Measurements from ENCODE around the gene GPR152.
"Not testable (repeated sequence)": the region's sequence is repeated elsewhere in the genome, so short reads cannot be mapped to it uniquely, and the experiment has no call there.

Gene GPR152

DNA sequence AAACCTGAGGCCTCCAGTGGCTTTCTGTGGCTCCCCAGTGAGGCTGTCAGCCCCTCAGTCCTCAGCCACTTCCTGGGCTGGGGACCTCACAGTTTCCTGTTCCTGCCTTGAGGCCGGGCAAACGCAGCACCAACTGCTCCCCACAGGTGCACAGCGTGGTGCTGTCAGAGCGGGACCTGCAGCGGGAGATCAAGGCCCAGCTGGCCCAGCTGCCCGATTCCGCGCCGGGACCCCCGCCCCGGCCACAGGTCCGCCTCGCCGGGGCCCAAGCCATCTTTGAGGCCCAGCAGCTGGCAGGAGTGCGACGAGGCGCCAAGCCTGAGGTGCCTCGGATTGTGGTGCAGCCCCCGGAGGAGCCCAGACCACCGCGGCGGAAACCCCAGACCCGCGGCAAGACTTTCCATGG lies 43.3 kb downstream of the GPR152 start:
- DNase-seq (ENCODE audit: low read depth in 2 of 2), result peak in 1 of 2 donors; percentile 68

DNA sequence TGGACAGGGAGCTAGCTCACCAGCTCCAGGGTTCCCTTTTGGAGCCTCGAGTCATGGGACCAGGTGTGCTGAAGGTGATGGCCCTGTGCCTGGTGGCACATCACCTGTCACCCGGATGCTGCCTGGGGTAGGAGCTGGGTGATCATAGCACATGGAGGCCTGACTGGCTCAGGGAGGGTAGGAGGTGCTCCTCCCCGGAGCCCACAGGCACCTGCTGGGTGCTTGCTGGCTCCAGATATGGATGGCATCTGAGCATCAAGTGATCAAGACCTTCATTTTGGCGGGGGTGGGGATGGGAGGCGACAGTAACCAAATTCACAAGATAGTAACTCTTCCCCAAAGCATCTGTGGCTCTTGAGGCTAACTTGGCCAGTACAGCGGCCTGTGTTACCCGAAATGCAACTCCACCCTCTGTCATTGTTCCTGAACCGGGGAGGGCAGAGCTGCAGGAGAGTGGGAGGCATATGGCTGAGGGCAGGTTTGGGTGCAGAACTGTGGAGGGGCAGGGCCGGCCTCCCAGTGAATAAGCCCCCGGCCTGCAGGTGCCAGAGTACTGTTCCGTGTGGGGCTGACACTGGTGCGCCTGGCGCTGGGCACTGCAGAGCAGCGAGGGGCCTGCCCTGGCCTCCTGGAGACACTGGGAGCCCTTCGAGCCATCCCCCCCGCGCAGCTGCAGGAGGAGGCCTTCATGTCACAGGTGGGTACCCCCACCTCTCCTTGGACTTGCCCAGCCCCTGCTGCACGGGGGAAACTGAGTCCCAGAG lies 43.9 kb downstream of the GPR152 start:
- DNase-seq (ENCODE audit: low read depth in 2 of 2), result no peak

DNA sequence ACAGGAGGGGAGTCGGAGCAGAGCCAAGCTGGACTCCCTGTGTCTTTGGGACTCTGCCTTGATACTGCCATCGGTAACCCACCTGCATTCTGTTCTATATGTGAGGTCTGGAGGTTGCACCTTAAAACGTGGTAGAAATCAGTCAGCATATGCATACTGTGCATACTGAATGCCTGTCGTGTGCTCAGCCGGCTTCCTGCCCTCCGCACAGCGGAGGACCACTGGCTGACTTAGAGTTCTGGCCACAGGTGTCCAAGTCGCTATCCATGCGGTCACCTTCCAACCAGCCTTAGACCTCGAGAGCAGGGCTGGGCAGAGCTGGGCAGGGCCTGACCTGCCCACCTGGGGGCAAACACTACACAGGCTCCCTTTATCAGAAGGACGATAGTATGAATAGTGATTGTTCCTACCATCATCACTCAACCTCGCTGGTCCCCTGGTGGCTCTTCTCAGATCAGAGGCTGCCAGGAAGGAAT lies 44.8 kb downstream of the GPR152 start:
- no peak for DNase-seq (ENCODE audit: low read depth in 2 of 2)

DNA sequence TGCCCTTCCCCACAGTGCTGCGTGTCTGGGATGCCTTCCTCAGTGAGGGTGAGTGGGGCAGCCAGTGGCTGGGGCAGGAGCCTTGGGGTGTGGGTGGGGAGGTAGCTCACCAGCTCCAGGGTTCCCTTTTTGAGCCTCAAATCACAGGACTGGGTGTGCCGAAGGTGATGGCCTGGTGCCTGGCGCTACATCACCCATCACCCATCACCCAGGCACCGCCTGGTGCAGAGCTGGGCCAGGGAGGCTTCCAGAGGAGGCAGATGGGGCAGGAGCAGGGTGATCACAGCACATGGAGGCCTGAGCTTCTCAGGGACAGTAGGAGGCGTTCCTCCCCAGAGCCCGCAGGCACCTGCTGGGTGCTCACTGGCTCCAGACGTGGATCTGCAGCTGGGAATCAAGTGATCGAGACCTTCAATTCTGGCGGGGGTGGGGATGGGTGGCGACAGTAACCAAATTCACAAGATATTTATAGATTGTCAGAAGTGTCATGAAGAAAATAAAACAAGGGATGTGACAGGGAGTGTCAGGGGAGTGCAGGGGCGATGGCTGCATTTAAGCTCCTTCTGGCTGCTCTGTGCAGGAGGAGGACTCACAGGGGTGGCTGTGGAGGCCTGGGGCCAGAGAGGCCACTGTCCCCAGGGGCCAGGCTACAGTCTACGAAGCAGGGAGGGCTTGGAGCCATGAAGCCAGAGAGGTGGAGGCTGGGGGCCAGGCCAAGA lies 45.4 kb downstream of the GPR152 start:
- no peak for DNase-seq (ENCODE audit: low read depth in 2 of 2)

DNA sequence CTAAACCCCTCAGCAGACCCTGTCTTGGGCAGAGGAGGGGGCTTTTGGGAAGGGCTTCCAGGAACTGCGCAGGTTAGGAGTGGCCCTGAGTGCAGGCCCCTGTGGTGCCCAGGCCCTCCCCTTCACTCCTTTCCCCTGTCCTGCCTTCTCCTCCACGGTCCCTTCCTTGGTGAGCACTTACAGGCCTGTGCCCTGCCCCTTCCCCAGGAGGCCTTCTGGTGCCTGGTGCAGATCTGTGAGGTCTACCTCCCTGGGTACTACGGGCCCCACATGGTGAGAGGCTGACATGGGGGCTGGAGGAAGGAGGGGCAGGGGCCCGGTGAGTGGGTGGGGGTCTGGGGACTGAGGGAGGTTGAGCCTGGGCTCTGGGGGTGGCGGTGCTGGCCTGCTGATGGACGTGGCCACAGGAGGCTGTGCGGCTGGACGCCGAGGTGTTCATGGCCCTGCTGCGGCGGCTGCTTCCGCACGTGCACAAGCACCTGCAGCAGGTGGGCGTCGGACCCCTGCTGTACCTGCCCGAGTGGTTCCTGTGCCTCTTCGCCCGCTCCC lies 46.0 kb downstream of the GPR152 start:
- no peak for DNase-seq (ENCODE audit: low read depth in 2 of 2)

DNA sequence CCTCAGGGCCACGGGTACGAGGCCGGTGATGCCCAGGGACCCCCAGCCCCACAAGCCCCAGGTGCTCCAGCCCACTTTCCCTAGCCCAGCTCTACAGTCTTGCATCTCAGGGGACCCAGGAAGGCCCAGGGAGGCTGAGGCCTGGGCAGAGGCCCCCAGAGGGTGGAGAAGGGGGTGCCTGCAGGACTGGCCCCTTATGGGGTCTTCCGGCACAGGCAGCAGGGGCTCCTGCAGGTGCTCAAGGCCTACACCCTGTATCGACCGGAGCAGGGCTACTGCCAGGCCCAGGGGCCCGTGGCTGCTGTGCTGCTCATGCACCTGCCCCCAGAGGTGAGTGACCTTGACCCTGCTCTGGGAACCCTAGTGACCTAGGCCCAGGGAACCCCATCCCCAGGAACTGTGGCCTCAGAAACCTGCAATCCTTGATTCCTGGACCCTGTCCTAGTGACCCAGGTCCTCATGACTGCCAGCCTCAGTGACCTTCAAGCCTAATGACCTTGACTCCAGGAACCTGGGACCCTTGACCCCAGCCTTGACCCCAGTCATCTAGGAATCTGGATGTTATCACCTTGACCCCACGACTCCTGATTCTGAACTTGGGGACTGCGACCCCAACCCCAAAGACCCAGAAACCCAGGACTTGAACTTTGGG lies 46.7 kb downstream of the GPR152 start:
- no peak for DNase-seq (ENCODE audit: low read depth in 2 of 2)

DNA sequence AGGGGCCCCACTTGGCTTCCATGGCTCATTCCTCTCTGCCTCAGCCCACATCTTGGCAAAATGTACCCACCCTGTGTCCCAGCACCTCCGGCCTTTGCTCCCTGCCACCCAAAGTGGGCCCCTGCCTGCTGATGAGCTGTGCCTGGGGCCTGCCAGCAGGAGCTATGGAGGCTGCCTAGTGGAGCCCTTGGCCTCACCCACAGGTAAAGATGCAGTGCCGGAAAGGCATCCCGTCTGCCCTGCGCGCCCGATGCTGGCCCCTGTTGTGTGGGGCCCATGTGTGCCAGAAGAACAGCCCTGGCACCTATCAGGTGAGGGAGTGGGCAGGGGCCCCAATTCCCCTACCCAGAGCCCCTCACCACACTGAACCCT lies 47.3 kb downstream of the GPR152 start:
- no peak for DNase-seq (ENCODE audit: low read depth in 2 of 2)

DNA sequence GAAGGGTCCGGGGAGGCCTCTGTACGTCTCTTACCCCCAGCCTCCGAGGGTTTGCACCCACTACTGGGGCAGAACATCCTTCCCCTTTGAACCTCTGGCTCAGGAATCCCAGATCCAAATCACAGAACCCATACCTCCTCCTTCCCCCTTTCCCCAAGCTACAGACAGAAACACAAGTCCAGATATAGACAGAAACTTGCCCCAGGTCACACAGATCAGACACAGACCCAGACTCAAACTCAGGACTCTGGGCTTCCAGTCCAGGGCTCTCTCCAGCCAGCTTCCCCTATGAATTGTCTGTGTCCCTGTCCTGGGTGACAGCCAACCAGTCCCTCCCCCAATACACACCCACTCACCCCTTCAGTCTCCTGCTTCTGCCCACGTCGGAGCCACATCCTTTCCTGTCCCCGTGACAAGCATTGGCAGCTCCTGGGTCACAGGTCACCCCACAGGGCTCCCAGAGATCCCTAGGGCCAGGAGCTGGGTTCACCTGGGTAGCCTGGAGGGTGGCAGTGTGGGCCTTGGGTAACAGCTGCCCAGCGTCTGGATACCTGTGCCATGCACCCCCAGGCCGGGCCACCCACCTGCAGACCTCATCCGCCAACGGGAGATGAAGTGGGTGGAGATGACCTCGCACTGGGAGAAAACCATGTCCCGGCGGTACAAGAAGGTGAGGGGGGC lies 47.9 kb downstream of the GPR152 start:
- DNase-seq (ENCODE audit: low read depth in 2 of 2), result no peak

DNA sequence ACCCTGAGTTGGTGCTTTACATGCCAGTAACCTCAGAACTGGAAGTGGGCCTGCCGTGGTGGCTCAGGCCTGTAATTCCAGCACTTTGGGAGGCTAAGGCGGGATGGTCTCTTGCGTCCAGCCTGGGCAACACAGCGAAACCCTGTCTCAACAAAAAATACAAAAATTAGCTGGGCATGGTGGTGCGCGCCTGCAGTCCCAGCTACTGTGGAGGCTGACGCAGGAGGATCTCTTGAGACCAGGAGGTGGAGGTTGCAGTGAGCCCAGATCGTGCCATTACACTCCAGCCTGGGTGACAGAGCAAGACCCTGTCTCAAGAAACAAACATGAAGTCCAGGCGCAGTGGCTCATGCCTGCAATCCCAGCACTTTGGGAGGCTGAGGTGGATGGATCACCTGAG lies 49.4 kb downstream of the GPR152 start:
- DNase-seq (ENCODE audit: low read depth in 2 of 2), result not testable (repeated sequence)

DNA sequence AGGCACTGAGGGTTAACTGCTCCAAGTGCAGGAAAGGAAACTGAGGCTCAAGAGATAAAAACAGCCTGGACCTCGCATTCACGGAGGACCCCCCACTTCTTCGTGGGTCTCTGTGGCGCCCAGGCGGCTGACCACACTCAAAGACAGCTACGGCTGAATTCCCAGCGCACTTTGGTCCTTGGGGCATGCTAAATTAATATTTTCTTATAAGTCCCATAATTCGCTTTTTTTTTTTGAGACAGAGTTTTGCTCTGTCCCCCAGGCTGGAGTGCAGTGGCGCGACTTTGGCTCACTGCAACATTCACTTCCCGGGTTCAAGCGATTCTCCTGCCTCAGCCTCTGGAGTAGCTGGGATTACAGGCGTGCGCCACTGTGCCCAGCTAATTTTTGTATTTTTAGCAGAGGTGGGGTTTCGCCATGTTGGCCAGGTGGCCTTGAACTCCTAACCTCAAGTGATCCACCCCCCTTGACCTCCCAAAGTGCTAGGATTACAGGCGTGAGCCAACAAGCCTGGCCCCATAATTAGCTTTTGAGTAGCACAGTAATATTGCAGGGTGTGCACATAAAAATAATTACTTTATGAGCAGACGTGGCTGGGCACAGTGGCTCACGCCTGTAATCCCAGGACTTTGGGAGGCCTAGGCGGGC lies 50.2 kb downstream of the GPR152 start:
- not testable (repeated sequence) for DNase-seq (ENCODE audit: low read depth in 2 of 2)

DNA sequence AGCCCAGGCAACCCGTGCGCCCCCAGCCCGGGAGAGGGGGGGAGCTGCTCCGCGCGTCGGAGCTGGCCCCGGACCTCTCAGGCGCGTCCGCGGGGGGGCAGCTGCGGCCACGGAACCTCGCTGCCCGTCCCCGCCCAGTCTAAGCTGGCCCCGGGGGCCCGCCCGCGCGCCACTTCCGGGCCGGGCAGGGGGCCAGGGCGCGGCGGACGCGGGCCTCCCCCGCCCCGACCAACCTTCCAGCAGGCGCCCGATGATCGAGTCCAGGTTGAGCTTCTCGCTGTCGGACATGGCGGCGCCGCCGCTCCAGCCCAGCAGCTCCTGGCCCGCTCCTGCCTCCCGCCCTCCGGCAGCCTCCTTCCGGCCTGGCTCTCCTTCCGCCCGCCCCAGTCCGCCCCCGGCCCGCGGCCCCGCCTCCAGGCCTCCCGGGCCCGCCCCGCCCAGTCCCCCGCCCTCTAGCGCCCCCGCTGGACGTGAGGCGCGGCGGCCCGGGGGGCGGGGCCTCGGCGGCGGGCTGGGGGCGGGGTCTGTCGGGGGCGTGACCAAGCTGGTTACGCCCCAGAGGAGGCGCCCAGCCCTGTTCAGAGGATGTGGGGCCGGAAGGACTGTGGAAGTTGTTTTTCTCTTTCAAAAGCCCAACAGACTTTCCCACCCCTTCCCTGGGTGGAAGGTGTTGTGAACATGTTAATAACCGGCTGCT lies 50.9 kb downstream of the GPR152 start, which contains the start of gene PPP1CA:
Gene PPP1CA (minus strand): TSS at position 364 of the 697 bp plus-strand sequence. CDS start 76 bp downstream, at position 288.
- DNase-seq (ENCODE audit: low read depth in 2 of 2), result peak; percentile 82 to 91

All from stimulated activated CD8-positive, alpha-beta memory T cell treated with anti-CD3 and anti-CD28 coated beads, Interleukin-2, amount 100 ng/mL, for 48 hours (primary cell).